HG03378 (cell line): ENCODE measurements around the gene STAP1.
"Not testable (repeated sequence)": the region's sequence is repeated elsewhere in the genome, so short reads cannot be mapped to it uniquely, and the experiment has no call there.

Source experiments
- ATAC-seq: cut with Tn5 transposase; IDR thresholded peaks from one replicate; pipeline ENCODE4 v1.9.1; 2021; ENCODE audit warnings: mild to moderate bottlenecking, moderate library complexity; ENCODE audit not compliant: unreplicated experiment

STAP1 gene

DNA sequence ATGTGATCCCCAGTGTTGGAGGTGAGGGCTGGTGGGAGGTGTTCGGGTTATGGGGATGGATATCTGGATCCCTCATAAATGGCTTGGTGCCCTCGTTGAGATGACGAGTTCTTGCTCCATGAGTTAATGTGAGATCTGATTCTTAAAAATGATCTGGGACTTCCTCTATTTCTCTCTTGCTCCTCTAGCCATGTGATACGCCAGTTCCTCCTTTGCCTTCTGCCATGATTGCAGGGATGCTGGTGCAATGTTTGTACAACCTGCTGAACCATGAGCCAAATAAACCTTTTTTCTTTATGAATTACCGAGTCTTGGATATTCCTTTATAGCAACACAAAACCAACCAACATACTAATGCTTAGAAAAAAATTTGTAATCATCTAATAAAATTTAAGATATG lies 56.6 kb downstream of the STAP1 start:
- no peak for ATAC-seq

DNA sequence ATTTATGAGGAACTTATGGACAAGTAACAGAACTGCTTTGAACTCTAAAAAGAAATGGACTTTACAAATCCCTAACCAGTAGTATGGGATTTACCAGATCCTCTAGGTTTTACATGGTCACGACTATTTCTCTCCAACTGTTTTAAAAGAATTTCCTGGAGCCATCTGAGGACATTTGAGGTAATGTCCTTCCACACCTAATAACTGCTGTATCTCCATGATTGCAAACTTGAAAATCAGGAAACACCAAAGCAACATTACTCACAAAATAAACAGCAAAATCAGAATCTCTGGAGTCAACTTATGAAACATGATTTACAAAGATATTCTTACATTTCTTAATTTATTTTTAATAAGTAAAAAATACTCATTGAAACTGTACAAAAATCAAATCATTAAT lies 58.0 kb downstream of the STAP1 start:
- ATAC-seq: no peak

DNA sequence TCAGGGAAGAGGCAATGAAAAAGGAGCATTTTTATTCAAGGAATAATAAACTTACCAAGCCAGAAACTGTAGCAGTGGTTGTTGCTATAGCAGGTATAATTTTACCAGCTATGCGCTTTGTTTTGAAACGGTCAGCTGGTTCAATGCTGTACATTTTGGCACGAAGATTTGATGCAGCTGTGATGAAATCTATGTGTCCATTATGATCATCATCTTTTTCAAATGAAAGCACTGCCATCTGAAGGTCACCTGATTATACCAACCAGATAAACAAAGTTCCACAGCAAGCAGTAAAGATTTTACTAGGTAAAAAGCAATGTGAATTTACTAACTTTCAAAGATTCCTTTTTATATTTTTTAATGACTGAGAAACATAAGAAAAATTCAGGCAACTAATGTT lies 66.4 kb downstream of the STAP1 start:
- ATAC-seq: no peak

DNA sequence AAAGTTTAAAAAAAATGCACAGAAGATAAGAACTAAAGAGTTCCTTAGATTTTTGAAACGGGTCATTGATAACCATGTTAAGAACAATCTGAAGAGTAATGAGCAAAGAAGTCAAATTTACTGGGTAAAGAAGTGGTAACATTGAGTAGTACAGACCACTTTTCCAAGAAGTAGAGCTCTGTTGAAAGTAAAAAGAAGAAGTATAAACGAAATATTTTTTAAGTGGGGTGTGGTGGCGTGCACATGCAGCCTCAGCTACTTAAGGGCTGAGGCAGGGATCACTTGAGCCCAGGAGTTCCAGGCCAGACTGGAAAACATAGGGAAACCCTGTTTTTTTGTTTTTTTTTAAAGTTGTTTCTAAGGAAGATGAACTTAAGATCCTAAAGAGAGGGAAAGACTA lies 74.0 kb downstream of the STAP1 start:
- peak; percentile 58 for ATAC-seq

GRCh38 chr4:67634741-67635140 lies 76.2 kb downstream of the STAP1 start:
- ATAC-seq: no peak

DNA sequence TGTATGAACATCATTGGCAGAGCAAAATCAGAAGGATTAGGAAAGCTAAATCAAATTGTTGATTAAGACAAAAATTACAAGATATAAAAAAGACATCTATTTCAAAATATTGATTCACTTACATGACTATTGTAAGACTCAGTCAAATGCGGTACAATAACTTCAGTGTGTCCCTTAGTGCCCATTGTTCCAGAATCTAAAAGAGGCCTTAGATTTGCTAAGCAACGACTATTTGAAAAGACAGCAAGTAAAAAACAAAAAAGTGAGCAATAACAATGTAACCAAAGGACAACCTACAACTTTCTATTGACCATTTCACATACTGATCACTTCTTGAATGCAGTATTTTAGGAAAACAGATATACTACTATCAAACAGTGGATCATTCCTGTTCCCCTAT lies 76.8 kb downstream of the STAP1 start:
- no peak for ATAC-seq

GRCh38 chr4:67636978-67637377 lies 78.5 kb downstream of the STAP1 start:
- ATAC-seq: not testable (repeated sequence)

- ATAC-seq: no peak
Observed at GRCh38 chr4:67638136-67638535, 79.6 kb downstream of the STAP1 start.

DNA sequence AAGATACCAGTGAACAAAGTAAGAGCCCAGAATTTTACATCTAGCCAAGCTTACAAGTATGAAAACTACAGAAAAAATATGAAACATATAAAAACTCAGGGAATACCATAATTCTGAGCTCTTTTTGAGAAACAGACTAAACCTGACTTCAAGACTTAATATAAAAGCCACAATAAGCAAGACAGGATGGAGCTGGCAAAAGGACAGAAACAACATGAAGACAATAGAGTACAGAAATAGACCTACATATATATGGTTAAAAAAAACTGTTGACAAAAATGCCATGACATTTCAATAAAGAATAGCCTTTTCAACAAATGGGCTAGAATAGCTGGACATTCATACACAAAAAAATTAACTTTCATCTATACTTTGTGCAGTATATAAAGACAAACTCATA lies 93.0 kb downstream of the STAP1 start:
- ATAC-seq: no peak
